RKO (cell line): ENCODE data around the gene DNAAF5.
"Not testable (repeated sequence)": the region's sequence is repeated elsewhere in the genome, so short reads cannot be mapped to it uniquely, and the experiment has no call there.

Source experiments
- DNase-seq: peaks from one replicate; pipeline ENCODE4 v3.0.0-alpha.2; 2016; ENCODE audit warnings: low spot score

Gene DNAAF5

GRCh38 chr7:782718-783449 lies 56.4 kb downstream of the DNAAF5 start:
- DNase-seq = no peak

GRCh38 chr7:783556-784490 lies 57.3 kb downstream of the DNAAF5 start:
- DNase-seq = no peak

- no peak for DNase-seq
Observed at GRCh38 chr7:784971-785370, 58.5 kb downstream of the DNAAF5 start.

GRCh38 chr7:785416-785815 lies 58.9 kb downstream of the DNAAF5 start:
- DNase-seq = no peak

- peak; percentile 16 for DNase-seq
Observed at GRCh38 chr7:786472-787255, 60.2 kb downstream of the DNAAF5 start.

- no peak for DNase-seq
Observed at GRCh38 chr7:787332-788240, 61.1 kb downstream of the DNAAF5 start.

GRCh38 chr7:791519-791918 lies 65.0 kb downstream of the DNAAF5 start:
- DNase-seq = no peak

- no peak for DNase-seq
Observed at GRCh38 chr7:794207-794606, 67.7 kb downstream of the DNAAF5 start.

GRCh38 chr7:794671-795329 lies 68.3 kb downstream of the DNAAF5 start:
- no peak for DNase-seq

- not testable (repeated sequence) for DNase-seq
Observed at GRCh38 chr7:796434-797169, 70.1 kb downstream of the DNAAF5 start.

- DNase-seq = no peak
Observed at GRCh38 chr7:798921-799470, 72.5 kb downstream of the DNAAF5 start.

- DNase-seq = no peak
Observed at GRCh38 chr7:800692-801091, 74.2 kb downstream of the DNAAF5 start.

- DNase-seq = not testable (repeated sequence)
Observed at GRCh38 chr7:801351-801750, 74.9 kb downstream of the DNAAF5 start.

GRCh38 chr7:801940-802381 lies 75.5 kb downstream of the DNAAF5 start:
- DNase-seq = no peak

- DNase-seq = no peak
Observed at GRCh38 chr7:802500-803242, 76.2 kb downstream of the DNAAF5 start.

GRCh38 chr7:803243-803635 lies 76.7 kb downstream of the DNAAF5 start:
- DNase-seq = no peak

- not testable (repeated sequence) for DNase-seq
Observed at GRCh38 chr7:803796-804195, 77.3 kb downstream of the DNAAF5 start.

- DNase-seq = no peak
Observed at GRCh38 chr7:805261-805660, 78.8 kb downstream of the DNAAF5 start.
